Camera-type eye (tissue), 1 donor: ENCODE results near the gene OR9G1. TPM values are rescaled to one million over a fixed set of nuclear protein-coding genes. Genes with fewer than 3 reads are reported as not detected.

ENCODE experiments used
- total RNA-seq: library from RNA; depleted of rRNA; stranded (reverse); fragments of >200 nt; gene quantifications from one replicate; pipeline ENCODE4 v1.2.3, GENCODE V29; 2014

The OR9G1 gene
- total RNA-seq: not detected

GRCh38 chr11:56698795-56699194 lies at the start of gene OR9G1:
OR9G1 (plus strand) TSS chr11:56699095; CDS start chr11:56700388, 1,293 bp downstream.

GRCh38 chr11:56663386-56663785 lies 35.5 kb upstream of the OR9G1 start, which contains the start of gene OR5AR1:
OR5AR1 (plus strand) TSS chr11:56663686; CDS start chr11:56663686, 0 bp downstream.

GRCh38 chr11:56748597-56748996 lies 49.7 kb downstream of the OR9G1 start, which contains the start of gene OR9G4:
OR9G4 (minus strand) TSS chr11:56748697; CDS start chr11:56743766, 4,931 bp downstream.

Other genes starting within 250 kb of the OR9G1 start
- gene OR5M3, start 225.7 kb upstream of the OR9G1 start, total RNA-seq: not detected
- gene OR5M8, start 207.7 kb upstream of the OR9G1 start, total RNA-seq: not detected
- gene OR5M11, start 155.8 kb upstream of the OR9G1 start, total RNA-seq: not detected
- not detected for gene OR5M10, start 121.4 kb upstream of the OR9G1 start, total RNA-seq
- not detected for gene OR5M1, start 84.2 kb upstream of the OR9G1 start, total RNA-seq
- not detected for gene OR5AP2, start 56.7 kb upstream of the OR9G1 start, total RNA-seq
- gene OR5AR1, start 35.4 kb upstream of the OR9G1 start, total RNA-seq: not detected
- not detected for gene OR9G4, start 49.6 kb downstream of the OR9G1 start, total RNA-seq